HEK293 (cell line): ENCODE measurements around the gene STRADA.

Experiments
- CTCF ChIA-PET: fragments of 350-600 bp; formaldehyde crosslinking; extraction: SDS; loops from one replicate; lab custom pipeline; 2021; ENCODE audit warnings: antibody characterized with exemption; lab: Yijun Ruan, JAX
- POLR2A ChIA-PET: fragments of 300-600 bp; formaldehyde crosslinking; extraction: SDS; loops from one replicate; lab custom pipeline; 2020; ENCODE audit warnings: antibody characterized with exemption, inconsistent platforms; lab: Yijun Ruan, JAX
- H3K27ac ChIP-seq: fragments of 200-500 bp; sonication (Bioruptor generic); 2 replicates; pipeline ENCODE4 v1.5.1; 2014; ENCODE audit warnings: low read depth, low read length, control low read depth, inconsistent platforms; ENCODE audit errors: extremely low read depth
- H3K36me3 ChIP-seq, 2 experiments: fragments of 200-500 bp in 1 of 2; sonication (Bioruptor generic) in 1 of 2; 1 replicate in 1 of 2; 2 replicates in 1 of 2; pipeline ENCODE4 v1.5.1; 2014 to 2017; ENCODE audit warnings: inconsistent platforms in 2 of 2, low read length in 2 of 2; ENCODE audit not compliant: control insufficient read depth in 2 of 2, insufficient read depth in 1 of 2
- H3K4me1 ChIP-seq: fragments of 200-500 bp; sonication (Bioruptor generic); 2 replicates; pipeline ENCODE4 v1.5.1; 2014; ENCODE audit warnings: mild to moderate bottlenecking, low read length, inconsistent platforms; ENCODE audit not compliant: control insufficient read depth, insufficient read depth
- H3K4me3 ChIP-seq: 2 replicates; pipeline ENCODE4 v1.5.1; 2011; ENCODE audit warnings: low read depth, mild to moderate bottlenecking, control low read depth, low read length, moderate library complexity
- H3K9me3 ChIP-seq: fragments of 200-500 bp; sonication (Bioruptor generic); 2 replicates; pipeline ENCODE4 v1.5.1; 2014; ENCODE audit warnings: low read depth, low read length, inconsistent platforms; ENCODE audit not compliant: control insufficient read depth, insufficient read depth
- KLF1 ChIP-seq: fragments of 450-650 bp; formaldehyde crosslinking; IDR thresholded peaks from 2 replicates; pipeline ENCODE4 v1.5.1; 2016; ENCODE audit warnings: missing biosample characterization, missing genetic modification characterization
- MEIS1 ChIP-seq: sonication (generic); formaldehyde crosslinking; IDR thresholded peaks from 2 replicates; pipeline ENCODE4 v1.8.1; 2022; ENCODE audit warnings: missing genetic modification reagents, mild to moderate bottlenecking, borderline replicate concordance
- OSR2 ChIP-seq: fragments of 450-650 bp; formaldehyde crosslinking; IDR thresholded peaks from 2 replicates; pipeline ENCODE4 v1.5.1; 2016; ENCODE audit warnings: missing biosample characterization, missing genetic modification characterization
- SP2 ChIP-seq: fragments of 450-650 bp; formaldehyde crosslinking; IDR thresholded peaks from 2 replicates; pipeline ENCODE4 v1.5.1; 2016; ENCODE audit warnings: missing biosample characterization, missing genetic modification characterization
- SP7 ChIP-seq: fragments of 450-650 bp; formaldehyde crosslinking; IDR thresholded peaks from 2 replicates; pipeline ENCODE4 v1.5.1; 2016; ENCODE audit warnings: missing biosample characterization, missing genetic modification characterization
- ZBTB1 ChIP-seq: fragments of 450-650 bp; formaldehyde crosslinking; IDR thresholded peaks from 2 replicates; pipeline ENCODE4 v1.5.1; 2016; ENCODE audit warnings: missing biosample characterization, missing genetic modification characterization
- ZBTB48 ChIP-seq: fragments of 450-650 bp; formaldehyde crosslinking; IDR thresholded peaks from 2 replicates; pipeline ENCODE4 v1.5.1; 2016; ENCODE audit warnings: missing biosample characterization, missing genetic modification characterization
- ZNF114 ChIP-seq: fragments of 450-650 bp; formaldehyde crosslinking; IDR thresholded peaks from 2 replicates; pipeline ENCODE4 v1.5.0; 2017; ENCODE audit warnings: missing biosample characterization, missing genetic modification characterization
- ZNF146 ChIP-seq: fragments of 450-650 bp; formaldehyde crosslinking; IDR thresholded peaks from 2 replicates; pipeline ENCODE4 v1.5.1; 2016; ENCODE audit warnings: missing biosample characterization, missing genetic modification characterization
- ZNF19 ChIP-seq: fragments of 450-650 bp; formaldehyde crosslinking; IDR thresholded peaks from 2 replicates; pipeline ENCODE4; 2016; ENCODE audit warnings: missing biosample characterization, missing genetic modification characterization, low read depth
- ZNF211 ChIP-seq: fragments of 450-650 bp; formaldehyde crosslinking; IDR thresholded peaks from 2 replicates; pipeline ENCODE4 v1.5.1; 2016; ENCODE audit warnings: low read depth, missing biosample characterization, missing genetic modification characterization
- ZNF571 ChIP-seq: fragments of 450-650 bp; formaldehyde crosslinking; IDR thresholded peaks from 2 replicates; pipeline ENCODE4 v1.5.0; 2017; ENCODE audit warnings: missing biosample characterization, missing genetic modification characterization
- ZNF596 ChIP-seq: fragments of 450-650 bp; IDR thresholded peaks from 2 replicates; pipeline ENCODE4 v1.5.0; 2018; ENCODE audit warnings: missing biosample characterization, mild to moderate bottlenecking, missing genetic modification characterization, moderate library complexity
- ZNF654 ChIP-seq: fragments of 450-650 bp; formaldehyde crosslinking; IDR thresholded peaks from 2 replicates; pipeline ENCODE4 v1.5.1; 2016; ENCODE audit warnings: low read depth, missing biosample characterization, missing genetic modification characterization
- ZNF670 ChIP-seq: fragments of 450-650 bp; formaldehyde crosslinking; IDR thresholded peaks from 2 replicates; pipeline ENCODE4 v1.5.1; 2016; ENCODE audit warnings: missing biosample characterization, missing genetic modification characterization, low read depth
- ZNF707 ChIP-seq: fragments of 450-650 bp; formaldehyde crosslinking; IDR thresholded peaks from 2 replicates; pipeline ENCODE4 v1.5.1; 2016; ENCODE audit warnings: missing biosample characterization, missing genetic modification characterization
- ZNF768 ChIP-seq: fragments of 450-650 bp; formaldehyde crosslinking; IDR thresholded peaks from 2 replicates; pipeline ENCODE4 v1.5.1; 2018; ENCODE audit warnings: missing biosample characterization, mild to moderate bottlenecking, missing genetic modification characterization
- ZNF830 ChIP-seq: fragments of 450-650 bp; IDR thresholded peaks from 2 replicates; pipeline ENCODE4 v1.5.0; 2018; ENCODE audit warnings: missing biosample characterization, missing genetic modification characterization, low read depth, mild to moderate bottlenecking, moderate library complexity
- ZNF837 ChIP-seq: fragments of 450-650 bp; formaldehyde crosslinking; IDR thresholded peaks from 2 replicates; pipeline ENCODE4 v1.5.1; 2016; ENCODE audit warnings: missing biosample characterization, missing genetic modification characterization
- ZSCAN23 ChIP-seq: fragments of 450-650 bp; formaldehyde crosslinking; IDR thresholded peaks from 2 replicates; pipeline ENCODE4 v1.5.1; 2016; ENCODE audit warnings: missing biosample characterization, missing genetic modification characterization
- TF ChIP-seq, protein P1 (sequence below): fragments of 450-650 bp; formaldehyde crosslinking; IDR thresholded peaks from 2 replicates; pipeline ENCODE4 v1.5.1; 2016; ENCODE audit warnings: missing biosample characterization, missing genetic modification characterization
- TF ChIP-seq, protein P2 (sequence below): fragments of 450-650 bp; formaldehyde crosslinking; IDR thresholded peaks from 2 replicates; pipeline ENCODE4 v1.5.1; 2016; ENCODE audit warnings: missing biosample characterization, missing genetic modification characterization
- TF ChIP-seq, protein P3 (sequence below): fragments of 450-650 bp; formaldehyde crosslinking; IDR thresholded peaks from 2 replicates; pipeline ENCODE4 v1.5.1; 2016; ENCODE audit warnings: missing biosample characterization, missing genetic modification characterization
- TF ChIP-seq, protein P4 (sequence below): fragments of 450-650 bp; formaldehyde crosslinking; IDR thresholded peaks from 2 replicates; pipeline ENCODE4 v1.5.1; 2016; ENCODE audit warnings: missing biosample characterization, missing genetic modification characterization

The STRADA gene

DNA sequence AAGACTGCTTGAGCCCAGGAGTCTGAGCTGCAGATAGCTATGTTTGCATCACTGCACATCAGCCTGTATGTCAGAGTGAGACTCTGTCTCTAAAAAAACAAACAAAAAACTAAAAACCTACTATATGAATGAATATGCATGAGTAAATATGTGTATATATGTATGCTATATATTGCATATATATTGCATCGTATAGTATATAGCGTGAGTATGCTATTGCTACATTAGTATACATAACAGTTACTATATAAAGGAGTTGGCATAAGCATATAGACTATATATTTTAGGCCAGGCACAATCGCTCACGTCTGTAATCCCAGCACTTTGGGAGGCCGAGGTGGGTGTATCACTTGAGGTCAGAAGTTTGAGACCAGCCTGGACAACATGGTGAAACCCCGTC, 48.5 kb upstream of the STRADA start:
- no peak for TF ChIP-seq ZSCAN23
- TF ChIP-seq, protein P1, sequence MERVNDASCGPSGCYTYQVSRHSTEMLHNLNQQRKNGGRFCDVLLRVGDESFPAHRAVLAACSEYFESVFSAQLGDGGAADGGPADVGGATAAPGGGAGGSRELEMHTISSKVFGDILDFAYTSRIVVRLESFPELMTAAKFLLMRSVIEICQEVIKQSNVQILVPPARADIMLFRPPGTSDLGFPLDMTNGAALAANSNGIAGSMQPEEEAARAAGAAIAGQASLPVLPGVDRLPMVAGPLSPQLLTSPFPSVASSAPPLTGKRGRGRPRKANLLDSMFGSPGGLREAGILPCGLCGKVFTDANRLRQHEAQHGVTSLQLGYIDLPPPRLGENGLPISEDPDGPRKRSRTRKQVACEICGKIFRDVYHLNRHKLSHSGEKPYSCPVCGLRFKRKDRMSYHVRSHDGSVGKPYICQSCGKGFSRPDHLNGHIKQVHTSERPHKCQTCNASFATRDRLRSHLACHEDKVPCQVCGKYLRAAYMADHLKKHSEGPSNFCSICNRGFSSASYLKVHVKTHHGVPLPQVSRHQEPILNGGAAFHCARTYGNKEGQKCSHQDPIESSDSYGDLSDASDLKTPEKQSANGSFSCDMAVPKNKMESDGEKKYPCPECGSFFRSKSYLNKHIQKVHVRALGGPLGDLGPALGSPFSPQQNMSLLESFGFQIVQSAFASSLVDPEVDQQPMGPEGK (tag by site-specific recombination), result no peak
- peak; percentile 89 for TF ChIP-seq ZNF211 (tag by site-specific recombination)
- TF ChIP-seq ZNF19 (tag by site-specific recombination), result no peak
- no peak for TF ChIP-seq SP7 (tag by site-specific recombination)
- CTCF ChIA-PET, result interaction anchor here (0.6 to 1.5 kb wide), 3 partner anchors 10 to 113 kb away, joined by 3 to 5 read pairs (median 5); partner anchors contain the start of gene DDX42

DNA sequence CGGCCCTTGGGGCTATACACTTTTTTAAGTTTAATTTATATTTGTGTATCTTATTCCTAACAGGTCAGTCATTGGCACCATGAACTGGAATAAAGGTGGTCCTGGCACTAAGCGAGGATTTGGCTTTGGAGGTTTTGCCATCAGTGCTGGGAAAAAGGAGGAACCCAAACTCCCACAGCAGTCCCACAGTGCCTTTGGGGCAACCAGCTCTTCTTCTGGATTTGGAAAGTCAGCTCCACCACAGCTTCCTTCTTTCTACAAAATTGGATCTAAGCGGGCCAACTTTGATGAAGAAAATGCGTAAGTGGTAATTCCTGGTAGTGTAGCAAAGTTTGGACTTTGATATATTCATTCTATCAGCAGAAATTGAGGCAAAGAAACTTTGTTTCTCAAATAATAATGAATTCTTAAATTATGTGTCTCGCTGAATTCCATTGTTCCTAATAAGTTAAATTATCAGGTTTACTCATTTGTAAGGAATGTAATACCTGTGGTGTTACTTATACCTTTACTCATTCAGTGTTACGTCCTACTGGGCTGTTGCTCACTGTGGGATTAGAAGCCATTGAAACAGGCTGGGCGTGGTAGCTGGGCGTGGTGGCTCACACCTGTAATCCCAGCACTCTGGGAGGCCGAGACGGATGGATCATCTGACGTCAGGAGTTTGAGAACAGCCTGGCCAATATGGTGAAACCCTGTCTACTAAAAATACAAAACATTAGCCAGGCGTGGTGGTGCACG, 45.5 kb upstream of the STRADA start:
- CTCF ChIA-PET, result no interaction called here
- POLR2A ChIA-PET, result interaction anchor here (1.1 to 2.1 kb wide), 3 partner anchors 11 to 14 kb away, joined by 3 to 10 read pairs (median 6); partner anchors contain the start of genes CCDC47 and DDX42

More for the DNA sequence above, 48.5 kb upstream of the STRADA start:
- Histone ChIP-seq H3K36me3 (peaks cover 93 to 96% of the 10 kb centered on the region in 2 experiments), H3K27ac (no peak overlapping the region), H3K4me3 (no peak overlapping the region), H3K4me1 (no peaks in the 10 kb centered on the region), H3K9me3 (no peaks in the 10 kb centered on the region)
- POLR2A ChIA-PET, result interaction anchor here (2.8 kb wide), 1 partner anchor 17 kb away, joined by 8 read pairs; the partner anchor contains the start of genes CCDC47 and DDX42

DNA sequence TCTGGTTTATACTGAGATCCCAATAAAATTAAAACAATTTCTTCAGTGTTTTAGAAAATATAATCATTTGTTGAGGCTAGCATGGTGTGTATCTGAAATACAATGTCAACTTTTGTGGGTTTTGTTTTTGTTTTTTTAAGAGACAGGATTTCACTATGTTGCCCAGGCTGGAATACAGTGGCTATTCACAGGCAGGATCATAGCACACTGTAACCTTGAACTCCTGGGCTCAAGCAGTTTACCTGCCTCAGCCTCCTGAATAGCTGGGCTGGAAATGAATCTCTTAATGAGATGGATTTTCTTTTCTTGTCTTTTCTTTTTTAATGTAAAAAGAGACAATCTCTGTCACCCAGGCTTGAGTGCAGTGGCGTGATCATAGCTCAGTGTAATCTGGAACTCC, 44.5 kb upstream of the STRADA start:
- Histone ChIP-seq H3K27ac (no peak overlapping the region), H3K4me3 (no peak overlapping the region), H3K4me1 (no peaks in the 10 kb centered on the region; the same call in 1 of the 2 replicates), H3K9me3 (no peaks in the 10 kb centered on the region), H3K36me3 (peaks cover 65 to 90% of the 10 kb centered on the region in 2 experiments)
- CTCF ChIA-PET, result no interaction called here
- POLR2A ChIA-PET, result interaction anchor here (2.1 kb wide), 1 partner anchor 12 kb away, joined by 10 read pairs; the partner anchor contains the start of genes CCDC47 and DDX42
- TF ChIP-seq ZBTB48 (no peak), ZNF837 (no peak), ZNF654 (no peak), ZNF571 (tag by site-specific recombination) (no peak), ZNF830 (tag by site-specific recombination) (no peak), ZNF768 (no peak), MEIS1 (no peak), SP2 (tag by site-specific recombination) (no peak), ZNF707 (tag by site-specific recombination) (no peak), ZNF114 (tag by site-specific recombination) (no peak), OSR2 (tag by site-specific recombination) (no peak), ZNF670 (no peak), ZBTB1 (no peak), ZNF596 (tag by site-specific recombination) (no peak), ZNF146 (tag by site-specific recombination) (no peak)
- TF ChIP-seq, protein P2, sequence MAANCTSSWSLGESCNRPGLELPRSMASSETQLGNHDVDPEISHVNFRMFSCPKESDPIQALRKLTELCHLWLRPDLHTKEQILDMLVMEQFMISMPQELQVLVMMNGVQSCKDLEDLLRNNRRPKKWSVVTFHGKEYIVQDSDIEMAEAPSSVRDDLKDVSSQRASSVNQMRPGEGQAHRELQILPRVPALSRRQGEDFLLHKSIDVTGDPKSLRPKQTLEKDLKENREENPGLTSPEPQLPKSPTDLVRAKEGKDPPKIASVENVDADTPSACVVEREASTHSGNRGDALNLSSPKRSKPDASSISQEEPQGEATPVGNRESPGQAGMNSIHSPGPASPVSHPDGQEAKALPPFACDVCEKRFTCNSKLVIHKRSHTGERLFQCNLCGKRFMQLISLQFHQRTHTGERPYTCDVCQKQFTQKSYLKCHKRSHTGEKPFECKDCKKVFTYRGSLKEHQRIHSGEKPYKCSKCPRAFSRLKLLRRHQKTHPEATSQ, result no peak
- TF ChIP-seq, protein P3, sequence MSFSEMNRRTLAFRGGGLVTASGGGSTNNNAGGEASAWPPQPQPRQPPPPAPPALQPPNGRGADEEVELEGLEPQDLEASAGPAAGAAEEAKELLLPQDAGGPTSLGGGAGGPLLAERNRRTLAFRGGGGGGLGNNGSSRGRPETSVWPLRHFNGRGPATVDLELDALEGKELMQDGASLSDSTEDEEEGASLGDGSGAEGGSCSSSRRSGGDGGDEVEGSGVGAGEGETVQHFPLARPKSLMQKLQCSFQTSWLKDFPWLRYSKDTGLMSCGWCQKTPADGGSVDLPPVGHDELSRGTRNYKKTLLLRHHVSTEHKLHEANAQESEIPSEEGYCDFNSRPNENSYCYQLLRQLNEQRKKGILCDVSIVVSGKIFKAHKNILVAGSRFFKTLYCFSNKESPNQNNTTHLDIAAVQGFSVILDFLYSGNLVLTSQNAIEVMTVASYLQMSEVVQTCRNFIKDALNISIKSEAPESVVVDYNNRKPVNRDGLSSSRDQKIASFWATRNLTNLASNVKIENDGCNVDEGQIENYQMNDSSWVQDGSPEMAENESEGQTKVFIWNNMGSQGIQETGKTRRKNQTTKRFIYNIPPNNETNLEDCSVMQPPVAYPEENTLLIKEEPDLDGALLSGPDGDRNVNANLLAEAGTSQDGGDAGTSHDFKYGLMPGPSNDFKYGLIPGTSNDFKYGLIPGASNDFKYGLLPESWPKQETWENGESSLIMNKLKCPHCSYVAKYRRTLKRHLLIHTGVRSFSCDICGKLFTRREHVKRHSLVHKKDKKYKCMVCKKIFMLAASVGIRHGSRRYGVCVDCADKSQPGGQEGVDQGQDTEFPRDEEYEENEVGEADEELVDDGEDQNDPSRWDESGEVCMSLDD (tag by site-specific recombination), result no peak

More for the DNA sequence above, 45.5 kb upstream of the STRADA start:
- peaks cover 76 to 94% of the 10 kb centered on the region in 2 experiments for H3K36me3 ChIP-seq
- no peaks in the 10 kb centered on the region; the same call in 1 of the 2 replicates for H3K4me1 ChIP-seq
- TF ChIP-seq, protein P4, sequence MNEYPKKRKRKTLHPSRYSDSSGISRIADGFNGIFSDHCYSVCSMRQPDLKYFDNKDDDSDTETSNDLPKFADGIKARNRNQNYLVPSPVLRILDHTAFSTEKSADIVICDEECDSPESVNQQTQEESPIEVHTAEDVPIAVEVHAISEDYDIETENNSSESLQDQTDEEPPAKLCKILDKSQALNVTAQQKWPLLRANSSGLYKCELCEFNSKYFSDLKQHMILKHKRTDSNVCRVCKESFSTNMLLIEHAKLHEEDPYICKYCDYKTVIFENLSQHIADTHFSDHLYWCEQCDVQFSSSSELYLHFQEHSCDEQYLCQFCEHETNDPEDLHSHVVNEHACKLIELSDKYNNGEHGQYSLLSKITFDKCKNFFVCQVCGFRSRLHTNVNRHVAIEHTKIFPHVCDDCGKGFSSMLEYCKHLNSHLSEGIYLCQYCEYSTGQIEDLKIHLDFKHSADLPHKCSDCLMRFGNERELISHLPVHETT (tag by site-specific recombination), result no peak
- peak; percentile 76 for TF ChIP-seq KLF1 (tag by site-specific recombination)
- no peak overlapping the region for H3K4me3 ChIP-seq
- H3K27ac ChIP-seq, result 0 out of 2 replicates have a peak overlapping the region, but pooled peaks have one; percentile 31
- no peaks in the 10 kb centered on the region for H3K9me3 ChIP-seq
